ENCODE data around the gene VASH1. TPM values are rescaled to one million over a fixed set of nuclear protein-coding genes. Genes with fewer than 3 reads are reported as not detected.

Gene VASH1
- total RNA-seq, 4 donors from 2014 or later: 3.6 to 23.4 (median 16.4) TPM

GRCh38 chr14:76793324-76793723 is 32.1 kb downstream of the VASH1 start:
- Histone ChIP-seq H3K4me3 (no peak overlapping the region), H3K27me3 (no peaks in the 10 kb centered on the region), H3K36me3 (no peaks in the 10 kb centered on the region), H3K9me3 (no peaks in the 10 kb centered on the region), H3K27ac (no peak overlapping the region), H3K4me1 (no peaks in the 10 kb centered on the region)
- TF ChIP-seq CTCF (IDR thresholded peaks at IDR 0.05): no peak
- no peak for TF ChIP-seq POLR2A (IDR thresholded peaks at IDR 0.05)
- no peak for DNase-seq
- intact Hi-C loops (cut with DNase I; ENCODE audit: low total_unique reads): no loop called here

- no peaks in the 10 kb centered on the region for H3K27me3 ChIP-seq
- H3K27ac ChIP-seq: no peak overlapping the region
- TF ChIP-seq POLR2A (IDR thresholded peaks at IDR 0.05) (no peak), CTCF (IDR thresholded peaks at IDR 0.05) (no peak)
- H3K36me3 ChIP-seq: no peaks in the 10 kb centered on the region
- H3K4me3 ChIP-seq: no peak overlapping the region
- no peaks in the 10 kb centered on the region for H3K4me1 ChIP-seq
- DNase-seq: no peak
- no peaks in the 10 kb centered on the region for H3K9me3 ChIP-seq
- intact Hi-C loops (cut with DNase I; ENCODE audit: low total_unique reads): no loop called here
These were observed 32.7 kb downstream of the VASH1 start for GRCh38 chr14:76793956-76794355.

GRCh38 chr14:76806446-76806845 is 45.2 kb downstream of the VASH1 start:
- H3K36me3 ChIP-seq: no peaks in the 10 kb centered on the region
- no peak overlapping the region for H3K27ac ChIP-seq
- intact Hi-C loops (cut with DNase I; ENCODE audit: low total_unique reads): no loop called here
- H3K4me1 ChIP-seq: peaks cover 0 to 5% of the 10 kb centered on the region in 2 donors
- no peak for TF ChIP-seq CTCF (IDR thresholded peaks at IDR 0.05)
- no peak for TF ChIP-seq POLR2A (IDR thresholded peaks at IDR 0.05)
- no peaks in the 10 kb centered on the region for H3K27me3 ChIP-seq
- no peak for DNase-seq
- H3K9me3 ChIP-seq: no peaks in the 10 kb centered on the region
- no peak overlapping the region for H3K4me3 ChIP-seq

GRCh38 chr14:76808011-76808410 is 46.7 kb downstream of the VASH1 start:
- Histone ChIP-seq H3K27ac (no peak overlapping the region), H3K4me3 (no peak overlapping the region), H3K9me3 (no peaks in the 10 kb centered on the region), H3K36me3 (no peaks in the 10 kb centered on the region), H3K4me1 (peaks cover 0 to 5% of the 10 kb centered on the region in 2 donors), H3K27me3 (no peaks in the 10 kb centered on the region)
- DNase-seq: no peak
- intact Hi-C loops (cut with DNase I; ENCODE audit: low total_unique reads): no loop called here
- no peak for TF ChIP-seq CTCF (IDR thresholded peaks at IDR 0.05)
- no peak for TF ChIP-seq POLR2A (IDR thresholded peaks at IDR 0.05)

- peaks cover 0 to 5% of the 10 kb centered on the region in 2 donors for H3K4me1 ChIP-seq
- H3K9me3 ChIP-seq: no peaks in the 10 kb centered on the region
- intact Hi-C loops (cut with DNase I; ENCODE audit: low total_unique reads): no loop called here
- no peaks in the 10 kb centered on the region for H3K36me3 ChIP-seq
- no peak overlapping the region for H3K4me3 ChIP-seq
- no peaks in the 10 kb centered on the region for H3K27me3 ChIP-seq
- no peak overlapping the region for H3K27ac ChIP-seq
- no peak for TF ChIP-seq CTCF (IDR thresholded peaks at IDR 0.05)
- TF ChIP-seq POLR2A (IDR thresholded peaks at IDR 0.05): no peak
- no peak for DNase-seq
These were observed 47.7 kb downstream of the VASH1 start for GRCh38 chr14:76808990-76809389.
